Measurements from ENCODE around the gene MCTP2.

DNA sequence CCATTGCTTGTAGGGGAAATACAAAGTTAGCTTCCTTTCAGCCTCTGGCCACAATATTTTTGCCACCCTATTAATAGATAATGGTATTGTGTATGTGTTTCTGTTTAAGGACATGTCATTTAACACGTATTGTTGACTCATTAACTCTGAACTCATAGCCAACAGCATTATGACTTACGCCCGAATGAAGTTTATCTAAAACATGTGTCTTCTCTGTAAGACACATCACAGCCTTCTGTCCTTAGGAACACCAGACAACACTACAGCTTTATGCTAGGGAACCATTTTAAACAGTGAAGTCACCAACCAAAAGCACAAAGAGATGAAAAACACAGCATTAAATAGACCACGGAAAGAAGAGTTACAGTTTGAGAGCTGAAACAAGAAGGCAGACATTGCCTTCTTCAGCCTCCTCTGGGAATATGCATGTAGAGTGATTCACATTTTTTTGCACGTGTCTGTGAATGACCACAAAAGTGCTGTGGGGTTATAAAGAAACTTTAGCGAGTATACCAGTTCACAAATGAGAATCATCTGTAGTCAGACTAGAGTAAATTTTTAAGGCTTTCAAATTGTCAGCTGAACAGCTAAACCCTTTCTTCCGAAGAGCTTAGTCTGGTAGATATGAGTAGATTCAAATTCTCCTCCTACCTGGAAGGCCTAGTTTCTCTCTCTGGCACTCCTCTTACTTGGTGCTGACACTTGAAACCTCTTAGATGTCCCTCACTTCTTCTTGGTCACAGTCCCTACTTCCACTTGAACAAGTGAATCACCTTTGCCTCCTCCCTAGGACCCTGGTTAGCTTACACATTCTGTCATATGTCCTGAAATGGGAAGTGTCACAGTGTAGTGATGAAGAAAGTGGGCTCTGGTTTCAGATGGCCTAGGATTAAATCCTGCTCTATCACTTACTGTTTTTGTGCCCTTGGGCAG, 32.2 kb downstream of the MCTP2 start:
- TF ChIP-seq, protein P1, sequence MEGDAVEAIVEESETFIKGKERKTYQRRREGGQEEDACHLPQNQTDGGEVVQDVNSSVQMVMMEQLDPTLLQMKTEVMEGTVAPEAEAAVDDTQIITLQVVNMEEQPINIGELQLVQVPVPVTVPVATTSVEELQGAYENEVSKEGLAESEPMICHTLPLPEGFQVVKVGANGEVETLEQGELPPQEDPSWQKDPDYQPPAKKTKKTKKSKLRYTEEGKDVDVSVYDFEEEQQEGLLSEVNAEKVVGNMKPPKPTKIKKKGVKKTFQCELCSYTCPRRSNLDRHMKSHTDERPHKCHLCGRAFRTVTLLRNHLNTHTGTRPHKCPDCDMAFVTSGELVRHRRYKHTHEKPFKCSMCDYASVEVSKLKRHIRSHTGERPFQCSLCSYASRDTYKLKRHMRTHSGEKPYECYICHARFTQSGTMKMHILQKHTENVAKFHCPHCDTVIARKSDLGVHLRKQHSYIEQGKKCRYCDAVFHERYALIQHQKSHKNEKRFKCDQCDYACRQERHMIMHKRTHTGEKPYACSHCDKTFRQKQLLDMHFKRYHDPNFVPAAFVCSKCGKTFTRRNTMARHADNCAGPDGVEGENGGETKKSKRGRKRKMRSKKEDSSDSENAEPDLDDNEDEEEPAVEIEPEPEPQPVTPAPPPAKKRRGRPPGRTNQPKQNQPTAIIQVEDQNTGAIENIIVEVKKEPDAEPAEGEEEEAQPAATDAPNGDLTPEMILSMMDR (tag by site-specific recombination; IDR thresholded peaks at IDR 0.05) = no peak
- TF ChIP-seq ZNF114 (tag by site-specific recombination; IDR thresholded peaks at IDR 0.05) = no peak
- TF ChIP-seq, protein P2, sequence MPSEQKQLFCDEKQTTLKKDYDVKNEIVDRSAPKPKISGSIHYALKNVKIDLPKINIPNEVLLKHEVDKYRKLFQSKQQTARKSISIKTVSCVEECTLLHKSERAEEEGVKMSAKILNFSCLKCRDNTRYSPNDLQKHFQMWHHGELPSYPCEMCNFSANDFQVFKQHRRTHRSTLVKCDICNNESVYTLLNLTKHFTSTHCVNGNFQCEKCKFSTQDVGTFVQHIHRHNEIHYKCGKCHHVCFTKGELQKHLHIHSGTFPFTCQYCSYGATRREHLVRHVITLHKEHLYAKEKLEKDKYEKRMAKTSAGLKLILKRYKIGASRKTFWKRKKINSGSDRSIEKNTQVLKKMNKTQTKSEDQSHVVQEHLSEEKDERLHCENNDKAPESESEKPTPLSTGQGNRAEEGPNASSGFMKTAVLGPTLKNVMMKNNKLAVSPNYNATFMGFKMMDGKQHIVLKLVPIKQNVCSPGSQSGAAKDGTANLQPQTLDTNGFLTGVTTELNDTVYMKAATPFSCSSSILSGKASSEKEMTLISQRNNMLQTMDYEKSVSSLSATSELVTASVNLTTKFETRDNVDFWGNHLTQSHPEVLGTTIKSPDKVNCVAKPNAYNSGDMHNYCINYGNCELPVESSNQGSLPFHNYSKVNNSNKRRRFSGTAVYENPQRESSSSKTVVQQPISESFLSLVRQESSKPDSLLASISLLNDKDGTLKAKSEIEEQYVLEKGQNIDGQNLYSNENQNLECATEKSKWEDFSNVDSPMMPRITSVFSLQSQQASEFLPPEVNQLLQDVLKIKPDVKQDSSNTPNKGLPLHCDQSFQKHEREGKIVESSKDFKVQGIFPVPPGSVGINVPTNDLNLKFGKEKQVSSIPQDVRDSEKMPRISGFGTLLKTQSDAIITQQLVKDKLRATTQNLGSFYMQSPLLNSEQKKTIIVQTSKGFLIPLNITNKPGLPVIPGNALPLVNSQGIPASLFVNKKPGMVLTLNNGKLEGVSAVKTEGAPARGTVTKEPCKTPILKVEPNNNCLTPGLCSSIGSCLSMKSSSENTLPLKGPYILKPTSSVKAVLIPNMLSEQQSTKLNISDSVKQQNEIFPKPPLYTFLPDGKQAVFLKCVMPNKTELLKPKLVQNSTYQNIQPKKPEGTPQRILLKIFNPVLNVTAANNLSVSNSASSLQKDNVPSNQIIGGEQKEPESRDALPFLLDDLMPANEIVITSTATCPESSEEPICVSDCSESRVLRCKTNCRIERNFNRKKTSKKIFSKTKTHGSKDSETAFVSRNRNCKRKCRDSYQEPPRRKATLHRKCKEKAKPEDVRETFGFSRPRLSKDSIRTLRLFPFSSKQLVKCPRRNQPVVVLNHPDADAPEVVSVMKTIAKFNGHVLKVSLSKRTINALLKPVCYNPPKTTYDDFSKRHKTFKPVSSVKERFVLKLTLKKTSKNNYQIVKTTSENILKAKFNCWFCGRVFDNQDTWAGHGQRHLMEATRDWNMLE (tag by site-specific recombination; conservative IDR thresholded peaks at IDR 0.05; ENCODE audit: low read depth) = no peak
- TF ChIP-seq ZBTB7A (tag by site-specific recombination; IDR thresholded peaks at IDR 0.05; ENCODE audit: low read depth) = no peak
- no peak for TF ChIP-seq ZNF335 (tag by site-specific recombination; conservative IDR thresholded peaks at IDR 0.05)
- no peak for TF ChIP-seq ZXDB (tag by site-specific recombination; IDR thresholded peaks at IDR 0.05)
- TF ChIP-seq ZNF747 (tag by site-specific recombination; IDR thresholded peaks at IDR 0.05) = no peak
- TF ChIP-seq ZNF473 (tag by site-specific recombination; IDR thresholded peaks at IDR 0.05) = no peak
- TF ChIP-seq, protein P3, sequence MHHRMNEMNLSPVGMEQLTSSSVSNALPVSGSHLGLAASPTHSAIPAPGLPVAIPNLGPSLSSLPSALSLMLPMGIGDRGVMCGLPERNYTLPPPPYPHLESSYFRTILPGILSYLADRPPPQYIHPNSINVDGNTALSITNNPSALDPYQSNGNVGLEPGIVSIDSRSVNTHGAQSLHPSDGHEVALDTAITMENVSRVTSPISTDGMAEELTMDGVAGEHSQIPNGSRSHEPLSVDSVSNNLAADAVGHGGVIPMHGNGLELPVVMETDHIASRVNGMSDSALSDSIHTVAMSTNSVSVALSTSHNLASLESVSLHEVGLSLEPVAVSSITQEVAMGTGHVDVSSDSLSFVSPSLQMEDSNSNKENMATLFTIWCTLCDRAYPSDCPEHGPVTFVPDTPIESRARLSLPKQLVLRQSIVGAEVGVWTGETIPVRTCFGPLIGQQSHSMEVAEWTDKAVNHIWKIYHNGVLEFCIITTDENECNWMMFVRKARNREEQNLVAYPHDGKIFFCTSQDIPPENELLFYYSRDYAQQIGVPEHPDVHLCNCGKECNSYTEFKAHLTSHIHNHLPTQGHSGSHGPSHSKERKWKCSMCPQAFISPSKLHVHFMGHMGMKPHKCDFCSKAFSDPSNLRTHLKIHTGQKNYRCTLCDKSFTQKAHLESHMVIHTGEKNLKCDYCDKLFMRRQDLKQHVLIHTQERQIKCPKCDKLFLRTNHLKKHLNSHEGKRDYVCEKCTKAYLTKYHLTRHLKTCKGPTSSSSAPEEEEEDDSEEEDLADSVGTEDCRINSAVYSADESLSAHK (tag by site-specific recombination; IDR thresholded peaks at IDR 0.05) = no peak
- TF ChIP-seq RBAK (tag by site-specific recombination; IDR thresholded peaks at IDR 0.05) = no peak
- no peak for TF ChIP-seq ZNF843 (tag by site-specific recombination; IDR thresholded peaks at IDR 0.05)
- TF ChIP-seq ZNF610 (tag by site-specific recombination; IDR thresholded peaks at IDR 0.05; ENCODE audit: borderline replicate concordance) = no peak
